CD4-positive, alpha-beta T cell treated with Interleukin-6 for 4 hours (primary cell): ENCODE results near the gene USHBP1.
"Not testable (repeated sequence)": the region's sequence is repeated elsewhere in the genome, so short reads cannot be mapped to it uniquely, and the experiment has no call there.

ENCODE experiments used
- DNase-seq: peaks from one replicate; pipeline ENCODE4 v3.0.0-alpha.2; 2020; ENCODE audit warnings: mixed read lengths

The USHBP1 gene

GRCh38 chr19:17295551-17295950 lies 31.0 kb upstream of the USHBP1 start:
- not testable (repeated sequence) for DNase-seq

- DNase-seq, result peak; percentile 45
Measured at GRCh38 chr19:17294051-17294891, 29.7 kb upstream of the USHBP1 start.

- no peak for DNase-seq
Measured at GRCh38 chr19:17293605-17294004, 29.1 kb upstream of the USHBP1 start.

DNA sequence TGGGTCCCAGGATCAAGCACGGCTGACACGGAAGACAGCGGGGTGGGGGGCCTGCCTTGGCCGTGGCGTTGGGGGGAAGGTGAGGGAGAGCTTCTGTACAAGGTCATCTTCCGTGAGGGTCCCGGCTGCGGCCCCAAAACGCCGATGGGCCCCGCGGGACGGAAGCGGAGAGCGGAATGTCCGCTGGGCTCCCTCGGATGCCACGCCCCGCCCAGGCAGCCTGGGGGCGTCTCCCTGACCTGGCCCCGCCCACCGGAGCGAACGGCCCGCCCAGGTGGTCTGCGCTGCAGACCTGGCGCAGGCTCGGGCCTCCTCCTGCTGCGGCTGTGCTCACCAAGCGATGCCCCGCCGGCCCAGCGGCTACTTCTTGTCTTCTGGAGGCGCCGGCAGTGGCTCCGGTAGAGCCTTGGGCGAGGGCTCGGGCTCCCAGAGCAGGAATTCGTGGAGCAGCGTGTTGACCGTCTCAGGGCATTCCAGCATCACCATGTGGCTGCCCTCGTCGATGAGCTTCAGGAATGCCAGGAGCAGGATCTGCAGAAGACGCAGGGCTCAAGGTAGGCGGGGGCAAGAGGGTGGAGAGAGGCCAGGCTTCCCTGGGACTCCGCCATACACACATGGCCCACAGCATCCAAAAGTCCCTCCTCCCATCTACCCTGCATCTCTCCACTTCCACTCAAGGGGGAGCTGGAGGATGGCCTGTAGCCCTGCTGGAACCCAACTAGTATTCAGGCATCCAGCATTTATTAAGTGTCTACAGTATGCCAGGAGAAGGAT lies 27.9 kb upstream of the USHBP1 start:
- peak; percentile 80 for DNase-seq

DNA sequence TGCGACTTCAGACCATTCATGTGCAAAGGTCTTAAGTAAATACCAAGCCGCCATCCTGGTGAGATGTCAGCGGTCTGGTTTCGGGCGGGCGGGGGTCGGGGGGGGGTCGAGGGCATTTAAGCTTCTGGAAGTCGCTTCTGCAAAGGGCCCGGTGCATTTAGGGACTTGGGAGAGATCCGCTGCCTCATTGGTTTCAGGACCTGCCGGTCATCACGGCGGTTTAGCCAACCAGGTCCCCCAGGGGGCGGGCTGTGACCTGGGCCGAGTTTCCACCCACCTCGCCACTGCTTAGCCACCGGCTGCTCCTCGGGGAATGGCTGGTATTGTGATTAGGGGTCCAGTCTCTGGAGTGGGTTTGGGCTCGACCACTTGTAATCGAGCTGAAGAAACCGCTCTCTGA lies 24.9 kb upstream of the USHBP1 start:
- DNase-seq, result peak; percentile 39

GRCh38 chr19:17286752-17287151 lies 22.2 kb upstream of the USHBP1 start:
- no peak for DNase-seq

DNA sequence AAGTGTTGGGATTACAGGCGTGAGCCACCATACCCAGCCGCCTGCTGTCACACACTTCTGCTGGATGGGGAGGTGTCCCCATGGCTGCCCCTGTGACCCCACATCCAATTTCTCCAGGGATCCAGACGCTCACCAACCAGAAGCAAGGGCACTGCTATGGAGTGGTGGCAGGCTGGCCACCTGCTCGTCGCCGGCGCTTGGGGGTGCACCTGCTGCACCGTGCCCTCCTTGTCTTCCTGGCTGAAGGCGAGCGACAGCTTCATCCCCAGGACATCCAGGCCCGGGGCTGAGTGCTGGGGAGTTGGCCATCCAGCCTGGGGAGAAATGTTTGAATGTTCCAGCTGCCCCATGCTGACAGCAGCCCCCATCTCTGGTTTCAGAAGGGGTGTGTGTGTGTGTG lies 21.7 kb upstream of the USHBP1 start:
- DNase-seq, result no peak

GRCh38 chr19:17285415-17286135 lies 21.0 kb upstream of the USHBP1 start:
- no peak for DNase-seq

DNA sequence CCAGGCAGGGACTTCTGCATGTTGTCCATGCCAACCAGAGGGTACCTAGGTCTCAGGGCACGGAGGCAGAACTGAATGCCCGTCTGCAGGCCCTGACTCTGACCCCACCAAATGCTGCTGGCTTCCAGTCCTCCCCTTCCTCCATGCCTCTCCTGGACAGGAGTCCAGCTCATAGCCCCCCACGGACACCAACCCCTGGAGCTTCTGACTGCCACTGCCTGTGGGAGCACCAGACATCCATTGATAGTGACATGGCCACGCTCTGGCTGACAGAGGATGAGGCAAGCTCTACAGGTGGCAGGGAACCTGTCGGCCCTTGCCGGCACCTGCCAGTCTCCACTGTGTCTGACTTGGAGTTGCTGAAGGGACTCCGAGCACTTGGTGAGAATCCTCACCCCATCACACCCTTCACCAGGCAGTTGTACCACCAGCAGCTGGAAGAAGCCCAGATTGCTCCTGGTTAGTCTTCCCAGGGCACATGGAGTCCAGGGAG lies 19.0 kb upstream of the USHBP1 start:
- no peak for DNase-seq

- DNase-seq, result peak; percentile 84
Measured at GRCh38 chr19:17282488-17283125, 18.1 kb upstream of the USHBP1 start.

DNA sequence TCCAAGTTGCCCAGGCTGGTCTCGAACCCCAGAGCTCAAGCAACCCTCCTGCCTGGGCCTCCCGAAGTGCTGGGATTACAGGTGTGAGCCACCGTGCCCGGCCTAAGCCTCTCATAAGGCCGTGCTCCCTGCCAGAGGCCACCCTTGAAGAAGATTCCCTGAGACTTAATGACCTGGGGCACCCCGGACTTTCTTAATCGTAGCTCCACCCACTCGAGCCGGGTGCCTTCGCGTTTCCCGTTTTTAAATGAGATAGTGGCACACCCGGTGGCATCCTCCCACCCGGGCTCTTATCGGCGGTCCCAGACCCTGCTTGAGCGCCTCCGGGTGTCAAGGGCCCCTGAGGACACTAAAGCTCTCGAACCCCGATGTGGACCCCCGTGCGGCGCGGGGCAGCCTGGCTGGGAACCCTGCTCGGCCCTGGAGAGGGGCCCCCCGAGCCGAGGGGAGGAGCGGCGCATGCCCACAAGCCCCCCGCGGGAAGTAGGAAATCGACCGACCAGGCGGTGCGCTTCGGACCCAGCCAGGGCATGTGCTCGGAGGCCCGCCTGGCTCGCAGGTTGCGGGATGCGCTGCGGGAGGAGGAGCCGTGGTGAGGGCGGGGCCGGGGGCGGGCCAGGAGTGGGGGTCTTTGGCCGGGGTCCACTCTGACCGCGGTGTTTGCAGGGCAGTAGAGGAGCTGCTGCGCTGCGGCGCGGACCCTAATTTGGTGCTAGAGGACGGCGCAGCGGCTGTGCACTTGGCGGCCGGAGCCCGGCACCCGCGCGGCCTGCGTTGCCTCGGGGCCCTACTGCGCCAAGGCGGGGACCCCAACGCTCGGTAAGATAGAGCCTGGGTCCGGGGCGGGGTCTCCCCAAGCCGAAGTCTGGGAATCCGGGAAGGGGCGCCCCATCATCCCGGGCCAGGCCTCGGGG lies 17.1 kb upstream of the USHBP1 start, which contains the start of gene ANKLE1:
TSS of gene ANKLE1 (plus strand) at position 511 of the 914 bp plus-strand sequence. CDS start at position 531, 20 bp downstream.
- peak; percentile 35 for DNase-seq

- no peak for DNase-seq
Measured at GRCh38 chr19:17279436-17279835, 14.9 kb upstream of the USHBP1 start.

DNA sequence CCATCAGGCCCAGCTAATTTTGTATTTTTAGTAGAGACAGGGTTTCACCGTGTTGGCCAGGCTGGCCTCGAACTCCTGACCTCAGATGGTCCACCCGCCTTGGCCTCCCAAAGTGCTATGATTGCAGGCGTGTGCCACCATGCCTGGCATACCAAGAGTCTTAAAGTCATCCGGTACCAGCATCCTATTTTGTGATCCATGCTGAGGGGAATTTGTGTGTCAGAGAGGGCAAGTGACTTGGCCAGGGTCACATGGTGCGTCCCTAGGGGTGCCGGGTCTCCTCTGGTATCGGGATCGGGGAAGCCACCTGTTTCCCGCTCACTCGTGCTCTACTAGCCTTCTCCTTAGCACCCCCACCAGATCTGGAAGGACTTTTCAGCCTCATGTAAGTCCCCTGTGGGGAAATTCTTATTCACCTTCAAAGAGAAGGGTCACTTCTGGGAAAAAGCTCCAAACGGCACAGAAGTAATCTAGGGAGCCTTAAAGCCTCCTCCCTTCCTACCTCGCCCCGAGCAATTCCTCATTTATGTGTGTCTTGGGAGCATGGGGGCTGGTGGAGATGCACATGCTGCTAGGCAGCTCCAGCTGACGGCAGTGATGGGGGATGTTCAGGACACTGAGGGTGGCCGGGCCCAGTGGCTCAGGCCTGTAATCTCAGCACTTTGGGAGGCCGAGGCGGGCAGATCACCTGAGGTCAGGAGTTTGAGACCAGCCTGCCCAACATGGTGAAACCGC lies 11.1 kb upstream of the USHBP1 start:
- no peak for DNase-seq

- DNase-seq, result not testable (repeated sequence)
Measured at GRCh38 chr19:17274892-17275291, 10.3 kb upstream of the USHBP1 start.

DNA sequence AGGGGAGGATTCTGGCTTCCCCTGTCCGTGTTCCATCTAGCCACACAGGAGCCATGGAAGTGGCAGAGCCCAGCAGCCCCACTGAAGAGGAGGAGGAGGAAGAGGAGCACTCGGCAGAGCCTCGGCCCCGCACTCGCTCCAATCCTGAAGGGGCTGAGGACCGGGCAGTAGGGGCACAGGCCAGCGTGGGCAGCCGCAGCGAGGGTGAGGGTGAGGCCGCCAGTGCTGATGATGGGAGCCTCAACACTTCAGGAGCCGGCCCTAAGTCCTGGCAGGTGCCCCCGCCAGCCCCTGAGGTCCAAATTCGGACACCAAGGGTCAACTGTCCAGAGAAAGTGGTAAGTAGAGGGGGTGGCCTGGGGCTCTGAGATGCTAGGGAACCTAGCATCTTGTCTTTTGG lies 4.2 kb upstream of the USHBP1 start:
- no peak for DNase-seq

GRCh38 chr19:17266975-17267788 lies 2.6 kb upstream of the USHBP1 start, which contains the start of gene BABAM1:
Gene BABAM1 (plus strand): TSS chr19:17267443. CDS start chr19:17268807, 1,364 bp downstream.
- DNase-seq, result peak; percentile 96

- DNase-seq, result no peak
Measured at GRCh38 chr19:17266589-17266974, 2.0 kb upstream of the USHBP1 start.

DNA sequence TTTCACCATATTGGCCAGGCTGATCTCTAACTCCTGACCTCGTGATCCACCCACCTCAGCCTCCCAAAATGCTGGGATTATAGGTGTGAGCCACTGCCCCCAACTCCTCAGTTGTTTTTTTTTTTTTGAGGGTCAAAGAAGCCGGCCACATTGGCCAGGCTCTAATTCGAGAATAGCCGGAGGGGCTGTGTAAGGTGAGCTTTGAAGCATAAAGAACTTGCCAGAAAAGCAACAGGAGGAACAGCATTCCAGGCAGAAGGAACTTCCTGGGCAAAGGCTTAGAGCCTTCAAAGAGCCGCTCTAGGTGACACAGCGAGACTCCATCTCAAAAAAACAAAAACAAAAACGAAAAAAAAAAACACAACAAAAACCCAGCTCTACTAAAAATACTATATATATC lies 1.5 kb upstream of the USHBP1 start:
- DNase-seq, result no peak
